Neural progenitor cell (in vitro differentiated cells): Measurements from ENCODE around the gene NOTCH3. TPM values are rescaled to one million over a fixed set of nuclear protein-coding genes. Genes with fewer than 3 reads are reported as not detected.

Source experiments
- DNase-seq: peaks from one replicate; pipeline ENCODE4 v3.0.0-alpha.2; 2016; ENCODE audit warnings: low spot score
- H2AFZ ChIP-seq: fragments of 200-600 bp; sonication (generic); replicated peaks from 2 replicates; pipeline ENCODE4 v1.6.1; 2016; ENCODE audit warnings: antibody characterized with exemption
- H3F3A ChIP-seq: fragments of 200-600 bp; sonication (generic); 2 replicates; pipeline ENCODE4 v1.6.1; 2016; ENCODE audit warnings: antibody characterized with exemption, low read depth
- H3K27ac ChIP-seq: fragments of 200-600 bp; sonication (generic); 2 replicates; pipeline ENCODE4 v1.5.1; 2016; ENCODE audit warnings: mild to moderate bottlenecking
- H3K27me3 ChIP-seq: fragments of 200-600 bp; sonication (generic); 2 replicates; pipeline ENCODE4 v1.6.1; 2016; ENCODE audit warnings: mild to moderate bottlenecking, moderate library complexity
- H3K36me3 ChIP-seq: fragments of 200-600 bp; sonication (generic); 2 replicates; pipeline ENCODE4 v1.5.1; 2016
- H3K4me1 ChIP-seq: fragments of 200-600 bp; sonication (generic); 2 replicates; pipeline ENCODE4 v1.6.1; 2016; ENCODE audit warnings: mixed run types
- H3K4me2 ChIP-seq: fragments of 200-600 bp; sonication (generic); 2 replicates; pipeline ENCODE4 v1.6.1; 2016
- H3K4me3 ChIP-seq: fragments of 200-600 bp; sonication (generic); 2 replicates; pipeline ENCODE4 v1.5.1; 2016
- H3K79me2 ChIP-seq: fragments of 200-600 bp; sonication (generic); 2 replicates; pipeline ENCODE4 v1.6.1; 2016; ENCODE audit warnings: low read depth
- H3K9ac ChIP-seq: fragments of 200-600 bp; sonication (generic); 2 replicates; pipeline ENCODE4 v1.6.1; 2016
- H3K9me3 ChIP-seq: fragments of 200-600 bp; sonication (generic); 2 replicates; pipeline ENCODE4 v1.5.1; 2016; ENCODE audit warnings: low read depth
- H4K20me1 ChIP-seq: fragments of 200-600 bp; sonication (generic); 2 replicates; pipeline ENCODE4 v1.6.1; 2016; ENCODE audit warnings: low read depth
- H3K27ac Mint-ChIP-seq: 3 replicates; pipeline ENCODE4 v1.8.0; 2021; ENCODE audit warnings: mixed read lengths
- H3K27me3 Mint-ChIP-seq: 2 replicates; pipeline ENCODE4 v1.8.0; 2022; ENCODE audit warnings: low read depth, mild to moderate bottlenecking, inconsistent platforms, moderate library complexity, mixed read lengths; ENCODE audit not compliant: insufficient read depth
- H3K36me3 Mint-ChIP-seq: 3 replicates; pipeline ENCODE4 v1.8.0; 2021; ENCODE audit warnings: mixed read lengths
- H3K4me1 Mint-ChIP-seq: 3 replicates; pipeline ENCODE4 v1.8.0; 2021; ENCODE audit warnings: mixed read lengths
- H3K4me3 Mint-ChIP-seq: 3 replicates; pipeline ENCODE4 v1.8.0; 2021; ENCODE audit warnings: mild to moderate bottlenecking, moderate library complexity, mixed read lengths
- H3K9me3 Mint-ChIP-seq: 3 replicates; pipeline ENCODE4 v1.8.0; 2020; ENCODE audit warnings: mixed read lengths
- EZH2 ChIP-seq: fragments of 200-600 bp; sonication (generic); IDR thresholded peaks from 2 replicates; pipeline ENCODE4 v1.6.1; 2017; ENCODE audit warnings: antibody characterized with exemption, mild to moderate bottlenecking, moderate library complexity
- EZH2phosphoT487 ChIP-seq: fragments of 200-600 bp; sonication (generic); IDR thresholded peaks from 2 replicates; pipeline ENCODE4 v1.6.1; 2017; ENCODE audit warnings: antibody characterized with exemption
- total RNA-seq: library from RNA; depleted of rRNA; stranded (reverse); fragments of >200 nt; gene quantifications from 2 replicates; pipeline ENCODE4 v1.2.3, GENCODE V29; 2015; ENCODE audit warnings: low replicate concordance
- TF ChIP-seq, protein P1 (sequence below): fragments of 200-600 bp; sonication (generic); IDR thresholded peaks from 2 replicates; pipeline ENCODE4 v1.5.1; 2017; ENCODE audit warnings: antibody characterized with exemption, mild to moderate bottlenecking

Gene NOTCH3
- total RNA-seq, 1 donor from 2014 or later = 17.1 TPM

DNA sequence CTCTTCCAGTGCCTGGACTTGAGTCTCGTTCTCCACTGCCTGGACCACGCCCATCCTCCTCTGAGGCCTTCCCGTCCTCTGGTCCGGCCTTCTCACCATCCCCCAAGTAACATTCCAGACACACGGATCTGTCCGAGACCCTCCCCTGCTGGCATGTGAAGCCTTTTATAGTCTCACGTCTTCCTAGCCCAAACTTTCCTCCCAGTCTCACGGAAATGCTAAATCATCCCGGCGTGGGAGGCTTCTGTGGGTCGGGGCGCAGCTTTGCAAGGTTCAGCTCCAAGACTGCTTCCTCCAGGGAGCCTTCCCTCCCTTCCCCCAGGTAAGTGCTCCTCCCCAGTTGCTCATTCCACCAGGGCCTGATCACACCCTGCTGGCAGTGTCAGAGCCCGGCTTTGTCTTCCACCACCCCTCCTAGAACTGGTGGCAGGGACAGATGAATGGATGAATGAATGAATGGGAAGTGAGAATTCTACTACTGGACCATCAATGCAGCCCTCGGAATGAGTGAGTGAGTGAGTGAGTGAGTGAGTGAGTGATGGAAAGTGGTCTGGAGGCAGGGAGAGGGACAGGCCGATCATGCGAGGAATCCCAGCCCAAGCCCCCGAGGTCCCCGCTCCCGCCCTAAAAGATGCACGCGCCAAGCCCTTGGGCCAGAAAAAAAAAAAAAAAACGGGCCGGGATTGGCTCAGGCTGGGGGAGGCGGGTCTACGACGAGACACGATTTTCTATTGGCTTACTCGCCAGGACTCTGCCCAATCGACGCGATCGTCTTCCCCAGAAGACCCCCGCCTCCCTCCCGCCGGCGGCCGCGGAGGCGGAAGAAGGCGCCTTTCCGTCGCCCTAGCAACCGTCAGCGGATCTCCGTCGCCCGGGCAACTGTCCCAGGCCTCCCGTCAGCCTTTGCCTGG lies 22.2 kb upstream of the NOTCH3 start:
- no peaks in the 10 kb centered on the region for H3K9me3 ChIP-seq
- no peak overlapping the region for H3K9ac ChIP-seq
- H3F3A ChIP-seq = peaks cover 12% of the 10 kb centered on the region
- Mint-ChIP-seq H3K4me1 (peaks cover 35% of the 10 kb centered on the region), H3K27me3 (peaks cover 9% of the 10 kb centered on the region), H3K9me3 (peaks cover 2% of the 10 kb centered on the region), H3K36me3 (no peaks in the 10 kb centered on the region), H3K4me3 (peak overlapping the region; percentile 85), H3K27ac (peak overlapping the region; percentile 98)
- H3K79me2 ChIP-seq = no peaks in the 10 kb centered on the region
- no peaks in the 10 kb centered on the region for H4K20me1 ChIP-seq
- no peaks in the 10 kb centered on the region for H3K36me3 ChIP-seq
- H3K27ac ChIP-seq = peak overlapping the region; percentile 24
- H3K4me2 ChIP-seq = peak overlapping the region; percentile 75
- peak; percentile 100 for DNase-seq
- no peaks in the 10 kb centered on the region for H3K4me1 ChIP-seq
- H2AFZ ChIP-seq = peak overlapping the region; percentile 22
- TF ChIP-seq, protein P1, sequence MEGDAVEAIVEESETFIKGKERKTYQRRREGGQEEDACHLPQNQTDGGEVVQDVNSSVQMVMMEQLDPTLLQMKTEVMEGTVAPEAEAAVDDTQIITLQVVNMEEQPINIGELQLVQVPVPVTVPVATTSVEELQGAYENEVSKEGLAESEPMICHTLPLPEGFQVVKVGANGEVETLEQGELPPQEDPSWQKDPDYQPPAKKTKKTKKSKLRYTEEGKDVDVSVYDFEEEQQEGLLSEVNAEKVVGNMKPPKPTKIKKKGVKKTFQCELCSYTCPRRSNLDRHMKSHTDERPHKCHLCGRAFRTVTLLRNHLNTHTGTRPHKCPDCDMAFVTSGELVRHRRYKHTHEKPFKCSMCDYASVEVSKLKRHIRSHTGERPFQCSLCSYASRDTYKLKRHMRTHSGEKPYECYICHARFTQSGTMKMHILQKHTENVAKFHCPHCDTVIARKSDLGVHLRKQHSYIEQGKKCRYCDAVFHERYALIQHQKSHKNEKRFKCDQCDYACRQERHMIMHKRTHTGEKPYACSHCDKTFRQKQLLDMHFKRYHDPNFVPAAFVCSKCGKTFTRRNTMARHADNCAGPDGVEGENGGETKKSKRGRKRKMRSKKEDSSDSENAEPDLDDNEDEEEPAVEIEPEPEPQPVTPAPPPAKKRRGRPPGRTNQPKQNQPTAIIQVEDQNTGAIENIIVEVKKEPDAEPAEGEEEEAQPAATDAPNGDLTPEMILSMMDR = peak; percentile 9
- TF ChIP-seq EZH2phosphoT487 = no peak
- TF ChIP-seq EZH2 = no peak
- no peaks in the 10 kb centered on the region for H3K27me3 ChIP-seq
- H3K4me3 ChIP-seq = peak overlapping the region; percentile 56

DNA sequence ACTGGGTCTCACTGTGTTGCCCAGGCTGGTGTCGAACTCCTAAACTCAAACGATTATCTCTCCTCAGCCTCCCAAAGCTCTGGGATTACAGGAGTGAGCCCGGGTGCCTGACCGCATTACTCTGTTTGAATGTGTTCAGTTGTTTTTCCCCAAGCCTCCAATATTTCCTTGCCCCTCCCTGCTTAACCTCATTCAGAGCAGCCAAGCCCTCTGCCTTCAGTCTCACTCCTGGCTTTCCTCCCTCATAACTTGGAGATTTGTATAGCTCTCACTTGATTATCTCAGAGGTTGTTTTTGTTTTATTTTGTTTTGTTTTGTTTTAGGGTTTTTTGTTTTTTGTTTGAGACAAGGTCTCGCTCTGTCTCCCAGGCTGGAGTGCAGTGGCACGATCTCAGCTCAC lies 20.0 kb upstream of the NOTCH3 start:
- no peak overlapping the region for H3K27ac Mint-ChIP-seq

DNA sequence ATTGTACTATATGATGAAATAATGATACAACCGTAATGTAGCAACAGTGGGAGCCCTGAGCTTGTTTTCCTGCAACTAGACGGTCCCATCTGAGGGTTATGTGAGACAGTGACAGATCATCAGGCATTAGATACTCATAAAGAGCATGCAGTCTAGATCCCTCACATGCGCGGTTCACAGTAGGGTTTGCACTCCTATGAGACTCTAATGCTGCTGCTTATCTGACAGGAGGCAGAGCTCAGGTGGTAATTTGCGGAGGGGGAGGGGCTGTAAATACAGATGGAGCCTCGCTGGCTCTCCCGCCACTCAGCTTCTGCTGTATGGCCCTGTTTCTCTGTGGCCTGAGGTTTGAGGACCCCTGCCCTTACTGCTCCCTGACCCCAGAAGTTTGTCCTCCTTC lies 17.7 kb upstream of the NOTCH3 start:
- H3K36me3 Mint-ChIP-seq = no peaks in the 10 kb centered on the region
- Histone ChIP-seq H3K27ac (no peak overlapping the region), H3K9ac (no peak overlapping the region), H4K20me1 (no peaks in the 10 kb centered on the region), H3F3A (peaks cover 12% of the 10 kb centered on the region), H3K4me1 (no peaks in the 10 kb centered on the region), H3K36me3 (no peaks in the 10 kb centered on the region), H3K4me3 (no peak overlapping the region), H3K79me2 (no peaks in the 10 kb centered on the region), H3K27me3 (no peaks in the 10 kb centered on the region), H2AFZ (no peak overlapping the region), H3K9me3 (no peaks in the 10 kb centered on the region), H3K4me2 (no peak overlapping the region)
- DNase-seq = no peak
- no peak overlapping the region for H3K4me3 Mint-ChIP-seq
- H3K4me1 Mint-ChIP-seq = peaks cover 22% of the 10 kb centered on the region
- TF ChIP-seq EZH2phosphoT487 (no peak), EZH2 (no peak)
- TF ChIP-seq, protein P1 = no peak
- H3K27me3 Mint-ChIP-seq = peaks cover 7% of the 10 kb centered on the region
- no peak overlapping the region for H3K27ac Mint-ChIP-seq
- no peaks in the 10 kb centered on the region for H3K9me3 Mint-ChIP-seq

More for the DNA sequence above, 20.0 kb upstream of the NOTCH3 start:
- Histone ChIP-seq H3F3A (peaks cover 12% of the 10 kb centered on the region), H4K20me1 (no peaks in the 10 kb centered on the region), H3K36me3 (no peaks in the 10 kb centered on the region), H3K27me3 (no peaks in the 10 kb centered on the region), H3K4me3 (no peak overlapping the region), H3K4me2 (no peak overlapping the region), H3K79me2 (no peaks in the 10 kb centered on the region), H2AFZ (no peak overlapping the region), H3K9me3 (no peaks in the 10 kb centered on the region), H3K27ac (no peak overlapping the region), H3K9ac (no peak overlapping the region), H3K4me1 (no peaks in the 10 kb centered on the region)
- Mint-ChIP-seq H3K27me3 (peaks cover 6% of the 10 kb centered on the region), H3K9me3 (no peaks in the 10 kb centered on the region), H3K36me3 (no peaks in the 10 kb centered on the region), H3K4me3 (peak overlapping the region; percentile 12), H3K4me1 (peaks cover 30% of the 10 kb centered on the region)
- no peak for DNase-seq
- TF ChIP-seq, protein P1 = no peak
- TF ChIP-seq EZH2phosphoT487 (no peak), EZH2 (no peak)
